K562 (cell line): Measurements from ENCODE around the gene UBE3B. TPM values are rescaled to one million over a fixed set of nuclear protein-coding genes. Genes with fewer than 3 reads are reported as not detected.
A peak's percentile ranks its signal among the peaks of the same experiment; 100 is the strongest.

Source experiments
- ATAC-seq: fragments of 200-7000 bp; cut with Tn5 transposase; 3 replicates; pipeline ENCODE4 v1.9.1; 2020; ENCODE audit warnings: moderate library complexity
- BruUV-seq: library from RNA; stranded (reverse); fragments of 400-500 nt; replicated peaks from 2 replicates; lab custom pipeline; 2021; lab: Mats Ljungman, UMichigan
- CTCF ChIA-PET: fragments of 300-600 bp; formaldehyde crosslinking; extraction: SDS; loops from one replicate; lab custom pipeline; 2021; ENCODE audit warnings: low intra/inter-chr PET ratio; lab: Yijun Ruan, JAX
- POLR2A ChIA-PET: fragments of 300-600, 350-650 bp; sonication (Branson Sonifier 250); formaldehyde crosslinking; extraction: SDS; loops from one replicate; lab custom pipeline; 2021; ENCODE audit warnings: antibody characterized with exemption, inconsistent platforms; lab: Yijun Ruan, JAX
- DNase-seq, 4 experiments: peaks; one replicate each; pipeline versions ENCODE4 v3.0.0 to v3.0.0-alpha.2; 2011 to 2018; ENCODE audit warnings: low spot score in 3 of 4, mixed read lengths in 3 of 4; ENCODE audit errors: extremely low read depth in 1 of 4
- FAIRE-seq: peaks from 2 replicates; lab custom pipeline; 2011; peaks lifted over from hg19 to GRCh38; lab: Jason Lieb, UNC
- H2AFZ ChIP-seq: 2 replicates; pipeline ENCODE4 v1.6.0; 2011; ENCODE audit warnings: low read depth, low read length, control low read depth, inconsistent platforms
- H3K27ac ChIP-seq: fragments of 200-600 bp; 3 replicates; pipeline ENCODE4 v1.8.0; 2011; ENCODE audit warnings: low read depth, mild to moderate bottlenecking, control low read depth, inconsistent platforms, low read length, moderate library complexity, mixed read lengths; ENCODE audit errors: extremely low read depth
- H3K27me3 ChIP-seq, 2 experiments: fragments of 300-600 bp in 1 of 2; 2 replicates in 1 of 2; 3 replicates in 1 of 2; pipeline versions ENCODE4 v1.6.0 to v1.8.0; 2011; ENCODE audit warnings: inconsistent platforms in 2 of 2, low read length in 2 of 2, mild to moderate bottlenecking in 1 of 2, mixed read lengths in 1 of 2, moderate library complexity in 1 of 2; ENCODE audit not compliant: control insufficient read depth in 2 of 2, insufficient read depth in 2 of 2
- H3K36me3 ChIP-seq: fragments of 300-600 bp; 3 replicates; pipeline ENCODE4 v1.8.0; 2011; ENCODE audit warnings: mild to moderate bottlenecking, low read length, inconsistent platforms; ENCODE audit not compliant: control insufficient read depth, insufficient read depth
- H3K4me1 ChIP-seq, 2 experiments: fragments of 200-600 bp in 1 of 2; replicated peaks in 1 of 2; 2 replicates in 1 of 2; 3 replicates in 1 of 2; pipeline versions ENCODE4 v1.5.1 to v1.8.0; 2011; ENCODE audit warnings: inconsistent platforms in 2 of 2, low read length in 2 of 2, mild to moderate bottlenecking in 1 of 2, mixed read lengths in 1 of 2, moderate library complexity in 1 of 2; ENCODE audit not compliant: control insufficient read depth in 2 of 2, insufficient read depth in 2 of 2
- H3K4me2 ChIP-seq: 2 replicates; pipeline ENCODE4 v1.6.1; 2011; ENCODE audit warnings: low read length, control low read depth, inconsistent platforms, mixed read lengths; ENCODE audit not compliant: insufficient read depth
- H3K4me3 ChIP-seq: fragments of 200-600 bp; sonication (generic), shearing (Covaris generic); 2 replicates; pipeline ENCODE4 v1.5.1; 2016; ENCODE audit warnings: control low read depth, inconsistent platforms
- H3K79me2 ChIP-seq: fragments of 200-600 bp; 3 replicates; pipeline ENCODE4 v1.8.0; 2011; ENCODE audit warnings: low read length, inconsistent platforms; ENCODE audit not compliant: control insufficient read depth, insufficient read depth
- H3K9ac ChIP-seq, 2 experiments: 2 replicates each; pipeline versions ENCODE4 v1.6.0 to v1.6.1; 2011; ENCODE audit warnings: low read depth in 2 of 2, low read length in 2 of 2, control low read depth in 1 of 2, inconsistent platforms in 1 of 2, mild to moderate bottlenecking in 1 of 2, mixed read lengths in 1 of 2; ENCODE audit not compliant: insufficient read depth in 1 of 2
- H3K9me1 ChIP-seq: one replicate; pipeline ENCODE4 v1.6.0; 2011; ENCODE audit warnings: inconsistent platforms, mild to moderate bottlenecking, low read length, moderate library complexity; ENCODE audit not compliant: control insufficient read depth, insufficient read depth
- H3K9me3 ChIP-seq: replicated peaks from 2 replicates; pipeline ENCODE4 v1.5.1; 2011; ENCODE audit warnings: low read depth, low read length, inconsistent platforms; ENCODE audit not compliant: control insufficient read depth, insufficient read depth
- H4K20me1 ChIP-seq: replicated peaks from 2 replicates; pipeline ENCODE4 v1.6.1; 2011; ENCODE audit warnings: low read length, inconsistent platforms, mixed read lengths; ENCODE audit not compliant: control insufficient read depth, insufficient read depth
- GTF2E2 ChIP-seq: fragments of 200-800 bp; sonication (Bioruptor generic); IDR thresholded peaks from 2 replicates; pipeline ENCODE4 v1.6.1; 2016; ENCODE audit warnings: missing genetic modification characterization, missing compliant biosample characterization
- TAL1 ChIP-seq: fragments of 450-650 bp; IDR thresholded peaks from 2 replicates; pipeline ENCODE4 v1.6.1; 2016; ENCODE audit warnings: mild to moderate bottlenecking
- TARDBP ChIP-seq: fragments of 450-650 bp; IDR thresholded peaks from 2 replicates; pipeline ENCODE4 v1.6.1; 2016
- THRAP3 ChIP-seq: fragments of 450-650 bp; IDR thresholded peaks from 2 replicates; pipeline ENCODE4 v1.6.1; 2016; ENCODE audit warnings: mild to moderate bottlenecking, inconsistent platforms, borderline replicate concordance
- TSC22D4 ChIP-seq: fragments of 450-650 bp; IDR thresholded peaks from 2 replicates; pipeline ENCODE4 v1.6.1; 2016; ENCODE audit warnings: missing genetic modification characterization, missing biosample characterization, control low read depth
- ZNF12 ChIP-seq: sonication (generic); formaldehyde crosslinking; IDR thresholded peaks from 2 replicates; pipeline ENCODE4 v1.4.0; 2020; ENCODE audit warnings: mild to moderate bottlenecking, missing genetic modification reagents
- ZNF76 ChIP-seq: fragments of 250-450 bp; sonication (Bioruptor Pico); IDR thresholded peaks from 2 replicates; pipeline ENCODE4 v1.4.0; 2020; ENCODE audit warnings: mild to moderate bottlenecking, moderate library complexity, borderline replicate concordance
- WGBS: fragments of 100-300 bp; shearing (Covaris generic); methylation state at CpG from one replicate; pipeline ENCODE4 v1.1.6; 2016; ENCODE audit warnings: low coverage, mixed read lengths; ENCODE audit not compliant: insufficient coverage; ENCODE audit errors: missing lambda C conversion rate; 5-methylcytosine and 5-hydroxymethylcytosine counted together
- in situ Hi-C: fragments of 300-500 bp; cut with MboI; formaldehyde crosslinking; loops from 4 replicates; pipeline ENCODE4 v1.15.0; 2018; ENCODE audit warnings: inconsistent platforms, mixed read lengths
- intact Hi-C: fragments of 100-400 bp; cut with micrococcal nuclease; formaldehyde crosslinking; loops from 2 replicates; pipeline ENCODE4 v1.14.2; 2022
- polyA plus RNA-seq, 8 experiments: library from polyadenylated mRNA; depleted of rRNA in 4 of 8; stranded (reverse) in 5 of 8; unstranded in 3 of 8; fragments of >200 nt; fragmentation: Nextera tagmentation in 2 of 8; fragmentation: Illumina TruSeq in 1 of 8; extraction: Ambion mirVana in 2 of 8; extraction: Trizol in 1 of 8; gene quantifications; 2 replicates each; pipeline versions ENCODE4 v1.2.1 to v1.2.3, GENCODE V29; 2011 to 2014; ENCODE audit warnings: inconsistent platforms in 1 of 8, missing spikeins in 1 of 8
- total RNA-seq, 7 experiments: library from RNA; depleted of rRNA in 6 of 7; stranded (reverse); fragments of >200 nt in 6 of 7; fragmentation: Illumina TruSeq in 2 of 7; extraction: Trizol in 2 of 7; gene quantifications; 2 replicates each; pipeline versions ENCODE4 v1.2.1 to v1.2.3, GENCODE V29; 2011 to 2021; ENCODE audit warnings: low replicate concordance in 1 of 7
- TF ChIP-seq, protein P1 (sequence below): fragments of 250-450 bp; sonication (Bioruptor Pico); IDR thresholded peaks from 2 replicates; pipeline ENCODE4 v1.4.0; 2020; ENCODE audit warnings: borderline replicate concordance
- TF ChIP-seq, protein P2 (sequence below): fragments of 200-800 bp; sonication (Bioruptor generic); IDR thresholded peaks from 2 replicates; pipeline ENCODE4 v1.6.1; 2017; ENCODE audit warnings: missing genetic modification characterization, missing compliant biosample characterization
- TF ChIP-seq, protein P3 (sequence below): sonication (generic); formaldehyde crosslinking; IDR thresholded peaks from 2 replicates; pipeline ENCODE4 v1.8.0; 2023; ENCODE audit warnings: mild to moderate bottlenecking, missing genetic modification reagents
- TF ChIP-seq, protein P4 (sequence below): fragments of 250-450 bp; sonication (Bioruptor Pico); IDR thresholded peaks from 2 replicates; pipeline ENCODE4 v1.5.0; 2022; ENCODE audit warnings: mild to moderate bottlenecking
- TF ChIP-seq, protein P5 (sequence below): fragments of 450-650 bp; conservative IDR thresholded peaks from 2 replicates; pipeline ENCODE4 v1.6.1; 2016; ENCODE audit warnings: missing genetic modification characterization, low read depth, mild to moderate bottlenecking, missing compliant biosample characterization, moderate library complexity

Gene UBE3B
- total and polyA plus RNA-seq, 9 of the 15 experiments (the other 6 are each of a cell fraction or from before 2014, with no cell fraction given) = 7.6 to 23.6 (median 15.5) TPM

DNA sequence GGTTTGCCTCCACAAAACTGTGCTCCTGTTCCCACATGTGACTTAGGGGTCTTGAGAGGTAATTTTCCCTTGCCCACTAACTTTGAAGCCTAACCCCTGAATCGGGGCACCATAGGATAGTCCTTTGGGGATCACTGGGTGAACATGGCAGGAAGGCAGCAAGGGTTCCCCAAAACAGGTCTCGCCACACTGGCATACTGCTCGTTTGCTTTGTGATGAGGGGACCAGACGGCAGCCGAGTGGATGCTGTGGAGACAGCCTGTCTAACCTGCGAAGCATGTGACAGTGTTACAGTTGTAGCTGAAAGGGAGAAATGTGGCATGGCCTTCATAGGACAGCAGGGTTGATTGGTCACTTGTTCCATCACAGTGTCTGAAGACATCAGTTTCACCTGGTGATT lies 42.4 kb downstream of the UBE3B start:
- intact Hi-C loops (loop anchor here (10.0 kb wide), 2 partner anchors 75 to 95 kb away; no protein-coding TSS in a partner anchor), in situ Hi-C loops (loop anchor here (5.0 kb wide), 1 partner anchor 258 kb away; no protein-coding TSS in a partner anchor)
- H3K9me1 ChIP-seq = peaks cover 2% of the 10 kb centered on the region
- H3K9me3 ChIP-seq = no peaks in the 10 kb centered on the region
- BruUV-seq = no TSS peak
- 78% methylated on average over 6 of the region's 6 CpGs for WGBS
- no peak overlapping the region for H3K9ac ChIP-seq
- FAIRE-seq (peak; percentile 19), ATAC-seq (no peak), DNase-seq (no peak)
- H4K20me1 ChIP-seq = no peaks in the 10 kb centered on the region
- no peaks in the 10 kb centered on the region for H3K79me2 ChIP-seq
- peaks cover 52% of the 10 kb centered on the region for H3K36me3 ChIP-seq
- H3K27me3 ChIP-seq = no peaks in the 10 kb centered on the region
- ChIA-PET CTCF (interaction anchor here (2.6 kb wide), 1 partner anchor 256 kb away, joined by 14 read pairs; no protein-coding TSS in a partner anchor), POLR2A (no interaction called here)
- no peak overlapping the region for H3K27ac ChIP-seq
- no peaks in the 10 kb centered on the region for H3K4me1 ChIP-seq
- no peak overlapping the region for H3K4me2 ChIP-seq
- no peak overlapping the region for H3K4me3 ChIP-seq
- no peak overlapping the region for H2AFZ ChIP-seq
- TF ChIP-seq ZNF12 (CRISPR knock-in tag) (no peak), THRAP3 (no peak), TARDBP (no peak), TAL1 (no peak), ZNF76 (CRISPR knock-in tag) (no peak), TSC22D4 (no peak), GTF2E2 (tag) (no peak)
- TF ChIP-seq, protein P1, sequence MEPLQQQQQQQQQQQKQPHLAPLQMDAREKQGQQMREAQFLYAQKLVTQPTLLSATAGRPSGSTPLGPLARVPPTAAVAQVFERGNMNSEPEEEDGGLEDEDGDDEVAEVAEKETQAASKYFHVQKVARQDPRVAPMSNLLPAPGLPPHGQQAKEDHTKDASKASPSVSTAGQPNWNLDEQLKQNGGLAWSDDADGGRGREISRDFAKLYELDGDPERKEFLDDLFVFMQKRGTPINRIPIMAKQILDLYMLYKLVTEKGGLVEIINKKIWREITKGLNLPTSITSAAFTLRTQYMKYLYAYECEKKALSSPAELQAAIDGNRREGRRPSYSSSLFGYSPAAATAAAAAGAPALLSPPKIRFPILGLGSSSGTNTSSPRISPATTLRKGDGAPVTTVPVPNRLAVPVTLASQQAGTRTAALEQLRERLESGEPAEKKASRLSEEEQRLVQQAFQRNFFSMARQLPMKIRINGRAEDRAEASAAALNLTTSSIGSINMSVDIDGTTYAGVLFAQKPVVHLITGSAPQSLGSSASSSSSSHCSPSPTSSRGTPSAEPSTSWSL = no peak
- TF ChIP-seq, protein P2, sequence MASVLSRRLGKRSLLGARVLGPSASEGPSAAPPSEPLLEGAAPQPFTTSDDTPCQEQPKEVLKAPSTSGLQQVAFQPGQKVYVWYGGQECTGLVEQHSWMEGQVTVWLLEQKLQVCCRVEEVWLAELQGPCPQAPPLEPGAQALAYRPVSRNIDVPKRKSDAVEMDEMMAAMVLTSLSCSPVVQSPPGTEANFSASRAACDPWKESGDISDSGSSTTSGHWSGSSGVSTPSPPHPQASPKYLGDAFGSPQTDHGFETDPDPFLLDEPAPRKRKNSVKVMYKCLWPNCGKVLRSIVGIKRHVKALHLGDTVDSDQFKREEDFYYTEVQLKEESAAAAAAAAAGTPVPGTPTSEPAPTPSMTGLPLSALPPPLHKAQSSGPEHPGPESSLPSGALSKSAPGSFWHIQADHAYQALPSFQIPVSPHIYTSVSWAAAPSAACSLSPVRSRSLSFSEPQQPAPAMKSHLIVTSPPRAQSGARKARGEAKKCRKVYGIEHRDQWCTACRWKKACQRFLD (CRISPR knock-in tag) = no peak
- TF ChIP-seq, protein P3, sequence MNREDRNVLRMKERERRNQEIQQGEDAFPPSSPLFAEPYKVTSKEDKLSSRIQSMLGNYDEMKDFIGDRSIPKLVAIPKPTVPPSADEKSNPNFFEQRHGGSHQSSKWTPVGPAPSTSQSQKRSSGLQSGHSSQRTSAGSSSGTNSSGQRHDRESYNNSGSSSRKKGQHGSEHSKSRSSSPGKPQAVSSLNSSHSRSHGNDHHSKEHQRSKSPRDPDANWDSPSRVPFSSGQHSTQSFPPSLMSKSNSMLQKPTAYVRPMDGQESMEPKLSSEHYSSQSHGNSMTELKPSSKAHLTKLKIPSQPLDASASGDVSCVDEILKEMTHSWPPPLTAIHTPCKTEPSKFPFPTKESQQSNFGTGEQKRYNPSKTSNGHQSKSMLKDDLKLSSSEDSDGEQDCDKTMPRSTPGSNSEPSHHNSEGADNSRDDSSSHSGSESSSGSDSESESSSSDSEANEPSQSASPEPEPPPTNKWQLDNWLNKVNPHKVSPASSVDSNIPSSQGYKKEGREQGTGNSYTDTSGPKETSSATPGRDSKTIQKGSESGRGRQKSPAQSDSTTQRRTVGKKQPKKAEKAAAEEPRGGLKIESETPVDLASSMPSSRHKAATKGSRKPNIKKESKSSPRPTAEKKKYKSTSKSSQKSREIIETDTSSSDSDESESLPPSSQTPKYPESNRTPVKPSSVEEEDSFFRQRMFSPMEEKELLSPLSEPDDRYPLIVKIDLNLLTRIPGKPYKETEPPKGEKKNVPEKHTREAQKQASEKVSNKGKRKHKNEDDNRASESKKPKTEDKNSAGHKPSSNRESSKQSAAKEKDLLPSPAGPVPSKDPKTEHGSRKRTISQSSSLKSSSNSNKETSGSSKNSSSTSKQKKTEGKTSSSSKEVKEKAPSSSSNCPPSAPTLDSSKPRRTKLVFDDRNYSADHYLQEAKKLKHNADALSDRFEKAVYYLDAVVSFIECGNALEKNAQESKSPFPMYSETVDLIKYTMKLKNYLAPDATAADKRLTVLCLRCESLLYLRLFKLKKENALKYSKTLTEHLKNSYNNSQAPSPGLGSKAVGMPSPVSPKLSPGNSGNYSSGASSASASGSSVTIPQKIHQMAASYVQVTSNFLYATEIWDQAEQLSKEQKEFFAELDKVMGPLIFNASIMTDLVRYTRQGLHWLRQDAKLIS (CRISPR knock-in tag) = no peak
- TF ChIP-seq, protein P4, sequence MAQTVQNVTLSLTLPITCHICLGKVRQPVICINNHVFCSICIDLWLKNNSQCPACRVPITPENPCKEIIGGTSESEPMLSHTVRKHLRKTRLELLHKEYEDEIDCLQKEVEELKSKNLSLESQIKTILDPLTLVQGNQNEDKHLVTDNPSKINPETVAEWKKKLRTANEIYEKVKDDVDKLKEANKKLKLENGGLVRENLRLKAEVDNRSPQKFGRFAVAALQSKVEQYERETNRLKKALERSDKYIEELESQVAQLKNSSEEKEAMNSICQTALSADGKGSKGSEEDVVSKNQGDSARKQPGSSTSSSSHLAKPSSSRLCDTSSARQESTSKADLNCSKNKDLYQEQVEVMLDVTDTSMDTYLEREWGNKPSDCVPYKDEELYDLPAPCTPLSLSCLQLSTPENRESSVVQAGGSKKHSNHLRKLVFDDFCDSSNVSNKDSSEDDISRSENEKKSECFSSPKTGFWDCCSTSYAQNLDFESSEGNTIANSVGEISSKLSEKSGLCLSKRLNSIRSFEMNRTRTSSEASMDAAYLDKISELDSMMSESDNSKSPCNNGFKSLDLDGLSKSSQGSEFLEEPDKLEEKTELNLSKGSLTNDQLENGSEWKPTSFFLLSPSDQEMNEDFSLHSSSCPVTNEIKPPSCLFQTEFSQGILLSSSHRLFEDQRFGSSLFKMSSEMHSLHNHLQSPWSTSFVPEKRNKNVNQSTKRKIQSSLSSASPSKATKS (CRISPR knock-in tag) = no peak
- TF ChIP-seq, protein P5, sequence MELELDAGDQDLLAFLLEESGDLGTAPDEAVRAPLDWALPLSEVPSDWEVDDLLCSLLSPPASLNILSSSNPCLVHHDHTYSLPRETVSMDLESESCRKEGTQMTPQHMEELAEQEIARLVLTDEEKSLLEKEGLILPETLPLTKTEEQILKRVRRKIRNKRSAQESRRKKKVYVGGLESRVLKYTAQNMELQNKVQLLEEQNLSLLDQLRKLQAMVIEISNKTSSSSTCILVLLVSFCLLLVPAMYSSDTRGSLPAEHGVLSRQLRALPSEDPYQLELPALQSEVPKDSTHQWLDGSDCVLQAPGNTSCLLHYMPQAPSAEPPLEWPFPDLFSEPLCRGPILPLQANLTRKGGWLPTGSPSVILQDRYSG (tag) = no peak
